ENCODE results near the gene TTYH1.

DNA sequence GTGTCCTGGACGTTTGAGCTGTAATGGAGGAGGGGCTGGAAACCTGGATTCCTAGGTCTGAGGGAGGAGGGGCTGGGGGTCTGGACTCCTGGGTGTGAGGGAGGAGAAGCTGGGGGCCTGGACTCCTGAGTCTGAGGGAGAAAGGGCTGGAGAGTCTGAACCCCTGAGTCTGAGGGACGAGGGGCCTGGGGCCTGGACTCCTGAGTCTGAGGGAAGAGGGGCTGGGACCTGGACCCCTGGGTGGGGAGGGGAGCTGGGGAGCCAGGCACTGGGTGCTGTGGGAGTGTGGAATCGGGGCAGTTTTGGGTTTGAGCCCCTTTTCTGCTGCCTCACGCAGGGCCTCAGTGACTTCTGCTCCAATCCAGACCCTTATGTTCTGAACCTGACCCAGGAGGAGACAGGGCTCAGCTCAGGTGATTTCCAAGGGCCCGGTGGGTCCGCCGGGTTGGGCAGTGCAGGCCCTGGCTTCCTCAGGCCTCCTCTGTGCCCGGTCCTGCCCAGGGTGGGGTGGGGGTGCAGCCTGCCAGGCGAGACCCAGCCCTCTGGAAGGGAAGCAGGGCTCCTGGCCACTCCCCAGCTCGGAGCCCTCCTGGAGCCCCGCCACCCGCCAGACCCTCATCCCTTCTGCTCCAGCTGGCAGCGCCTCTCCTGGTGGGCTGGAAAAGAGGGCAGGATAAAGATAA, 14.4 kb downstream of the TTYH1 start:
- TF ChIP-seq, protein P1, sequence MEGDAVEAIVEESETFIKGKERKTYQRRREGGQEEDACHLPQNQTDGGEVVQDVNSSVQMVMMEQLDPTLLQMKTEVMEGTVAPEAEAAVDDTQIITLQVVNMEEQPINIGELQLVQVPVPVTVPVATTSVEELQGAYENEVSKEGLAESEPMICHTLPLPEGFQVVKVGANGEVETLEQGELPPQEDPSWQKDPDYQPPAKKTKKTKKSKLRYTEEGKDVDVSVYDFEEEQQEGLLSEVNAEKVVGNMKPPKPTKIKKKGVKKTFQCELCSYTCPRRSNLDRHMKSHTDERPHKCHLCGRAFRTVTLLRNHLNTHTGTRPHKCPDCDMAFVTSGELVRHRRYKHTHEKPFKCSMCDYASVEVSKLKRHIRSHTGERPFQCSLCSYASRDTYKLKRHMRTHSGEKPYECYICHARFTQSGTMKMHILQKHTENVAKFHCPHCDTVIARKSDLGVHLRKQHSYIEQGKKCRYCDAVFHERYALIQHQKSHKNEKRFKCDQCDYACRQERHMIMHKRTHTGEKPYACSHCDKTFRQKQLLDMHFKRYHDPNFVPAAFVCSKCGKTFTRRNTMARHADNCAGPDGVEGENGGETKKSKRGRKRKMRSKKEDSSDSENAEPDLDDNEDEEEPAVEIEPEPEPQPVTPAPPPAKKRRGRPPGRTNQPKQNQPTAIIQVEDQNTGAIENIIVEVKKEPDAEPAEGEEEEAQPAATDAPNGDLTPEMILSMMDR (conservative IDR thresholded peaks at IDR 0.05 in 1 of 2, IDR thresholded peaks at IDR 0.05 in 1 of 2; ENCODE audit: low read depth in 1 of 2, low read length in 2 of 2) = no peak
- TF ChIP-seq EZH2 (IDR thresholded peaks at IDR 0.05; ENCODE audit: low read length, missing control alignments) = no peak

Data from fibroblast of lung (primary cell).